ENCODE results near the gene LTBR.

DNA sequence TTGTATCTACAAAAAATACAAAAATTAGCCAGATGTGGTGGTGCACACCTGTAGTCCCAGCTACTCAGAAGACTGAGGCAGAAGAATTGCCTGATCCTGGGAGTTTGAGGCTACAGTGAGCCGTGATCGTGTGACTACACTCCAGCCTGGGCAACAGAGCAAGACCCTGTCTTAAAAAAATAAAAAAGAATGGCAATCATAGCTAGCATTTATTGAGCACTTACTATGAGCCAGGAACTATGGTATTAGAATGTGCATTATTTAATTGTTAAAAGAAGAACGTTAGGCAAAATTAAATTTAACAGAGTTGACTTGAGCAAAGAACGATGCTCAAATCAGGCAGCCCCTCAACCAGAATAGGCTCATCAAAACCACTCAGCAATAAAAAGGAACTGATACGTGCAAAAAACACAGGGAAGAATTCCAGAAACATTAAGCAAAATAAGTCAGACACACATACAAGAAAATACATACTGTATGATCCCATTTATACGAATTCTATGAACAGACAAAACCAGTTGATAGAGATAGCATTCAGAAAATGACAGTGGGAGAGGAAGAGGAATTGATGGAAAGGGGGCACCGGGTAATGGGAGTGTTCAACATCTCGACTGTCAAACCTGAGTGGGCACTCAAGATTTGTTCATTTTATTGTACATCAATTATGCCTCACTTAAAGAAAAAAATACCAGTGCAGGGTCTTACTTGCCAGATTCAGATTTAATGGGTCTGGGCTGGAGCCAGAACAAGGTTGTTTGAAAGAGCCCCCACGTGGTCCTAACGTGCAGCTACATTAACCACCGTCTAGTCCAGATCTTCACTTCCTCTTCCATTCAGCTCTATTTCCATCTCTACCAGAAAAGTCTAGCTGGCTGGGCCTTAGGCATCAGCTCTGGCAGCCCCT lies 16.6 kb upstream of the LTBR start:
- TF ChIP-seq, protein P1, sequence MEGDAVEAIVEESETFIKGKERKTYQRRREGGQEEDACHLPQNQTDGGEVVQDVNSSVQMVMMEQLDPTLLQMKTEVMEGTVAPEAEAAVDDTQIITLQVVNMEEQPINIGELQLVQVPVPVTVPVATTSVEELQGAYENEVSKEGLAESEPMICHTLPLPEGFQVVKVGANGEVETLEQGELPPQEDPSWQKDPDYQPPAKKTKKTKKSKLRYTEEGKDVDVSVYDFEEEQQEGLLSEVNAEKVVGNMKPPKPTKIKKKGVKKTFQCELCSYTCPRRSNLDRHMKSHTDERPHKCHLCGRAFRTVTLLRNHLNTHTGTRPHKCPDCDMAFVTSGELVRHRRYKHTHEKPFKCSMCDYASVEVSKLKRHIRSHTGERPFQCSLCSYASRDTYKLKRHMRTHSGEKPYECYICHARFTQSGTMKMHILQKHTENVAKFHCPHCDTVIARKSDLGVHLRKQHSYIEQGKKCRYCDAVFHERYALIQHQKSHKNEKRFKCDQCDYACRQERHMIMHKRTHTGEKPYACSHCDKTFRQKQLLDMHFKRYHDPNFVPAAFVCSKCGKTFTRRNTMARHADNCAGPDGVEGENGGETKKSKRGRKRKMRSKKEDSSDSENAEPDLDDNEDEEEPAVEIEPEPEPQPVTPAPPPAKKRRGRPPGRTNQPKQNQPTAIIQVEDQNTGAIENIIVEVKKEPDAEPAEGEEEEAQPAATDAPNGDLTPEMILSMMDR (IDR thresholded peaks at IDR 0.05) = peak in 1 of 4 experiments; percentile 28
- TF ChIP-seq POLR2A (IDR thresholded peaks at IDR 0.05) = no peak

Measured in prostate gland (tissue), 2 donors.